Epithelial cell of esophagus (primary cell): ENCODE data around the gene RAB43.

Experiments
- DNase-seq: peaks from one replicate; pipeline ENCODE4 v3.0.0; 2010; ENCODE audit warnings: low read depth
- H3K4me3 ChIP-seq: 2 replicates; pipeline ENCODE4 v1.5.1; 2011; ENCODE audit warnings: mild to moderate bottlenecking, low read length, control low read depth
- TF ChIP-seq, protein P1 (sequence below): IDR thresholded peaks from 2 replicates; pipeline ENCODE4 v1.5.1; 2011; ENCODE audit warnings: low read depth, mild to moderate bottlenecking, low read length, control low read depth, inconsistent platforms; ENCODE audit not compliant: insufficient read depth; ENCODE audit errors: missing control alignments

Gene RAB43

GRCh38 chr3:129050556-129051295 lies 70.9 kb downstream of the RAB43 start:
- TF ChIP-seq, protein P1, sequence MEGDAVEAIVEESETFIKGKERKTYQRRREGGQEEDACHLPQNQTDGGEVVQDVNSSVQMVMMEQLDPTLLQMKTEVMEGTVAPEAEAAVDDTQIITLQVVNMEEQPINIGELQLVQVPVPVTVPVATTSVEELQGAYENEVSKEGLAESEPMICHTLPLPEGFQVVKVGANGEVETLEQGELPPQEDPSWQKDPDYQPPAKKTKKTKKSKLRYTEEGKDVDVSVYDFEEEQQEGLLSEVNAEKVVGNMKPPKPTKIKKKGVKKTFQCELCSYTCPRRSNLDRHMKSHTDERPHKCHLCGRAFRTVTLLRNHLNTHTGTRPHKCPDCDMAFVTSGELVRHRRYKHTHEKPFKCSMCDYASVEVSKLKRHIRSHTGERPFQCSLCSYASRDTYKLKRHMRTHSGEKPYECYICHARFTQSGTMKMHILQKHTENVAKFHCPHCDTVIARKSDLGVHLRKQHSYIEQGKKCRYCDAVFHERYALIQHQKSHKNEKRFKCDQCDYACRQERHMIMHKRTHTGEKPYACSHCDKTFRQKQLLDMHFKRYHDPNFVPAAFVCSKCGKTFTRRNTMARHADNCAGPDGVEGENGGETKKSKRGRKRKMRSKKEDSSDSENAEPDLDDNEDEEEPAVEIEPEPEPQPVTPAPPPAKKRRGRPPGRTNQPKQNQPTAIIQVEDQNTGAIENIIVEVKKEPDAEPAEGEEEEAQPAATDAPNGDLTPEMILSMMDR: no peak
- DNase-seq: no peak
- H3K4me3 ChIP-seq: no peak overlapping the region

DNA sequence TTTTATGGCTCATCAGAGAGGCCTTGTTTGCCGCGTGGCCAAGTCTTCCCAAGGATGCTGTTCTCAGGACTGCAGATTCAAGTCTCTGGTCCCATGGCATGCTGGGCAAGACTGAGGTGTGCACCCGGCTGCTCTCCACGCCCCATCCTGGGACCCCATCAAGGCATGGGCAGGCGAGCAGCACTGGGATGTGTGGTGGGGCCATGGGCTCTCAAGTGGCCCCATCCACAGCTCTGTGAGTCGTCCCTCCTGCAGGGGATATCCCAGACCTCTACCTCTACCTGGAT lies 74.1 kb downstream of the RAB43 start:
- TF ChIP-seq, protein P1: no peak
- DNase-seq: no peak
- no peak overlapping the region for H3K4me3 ChIP-seq

DNA sequence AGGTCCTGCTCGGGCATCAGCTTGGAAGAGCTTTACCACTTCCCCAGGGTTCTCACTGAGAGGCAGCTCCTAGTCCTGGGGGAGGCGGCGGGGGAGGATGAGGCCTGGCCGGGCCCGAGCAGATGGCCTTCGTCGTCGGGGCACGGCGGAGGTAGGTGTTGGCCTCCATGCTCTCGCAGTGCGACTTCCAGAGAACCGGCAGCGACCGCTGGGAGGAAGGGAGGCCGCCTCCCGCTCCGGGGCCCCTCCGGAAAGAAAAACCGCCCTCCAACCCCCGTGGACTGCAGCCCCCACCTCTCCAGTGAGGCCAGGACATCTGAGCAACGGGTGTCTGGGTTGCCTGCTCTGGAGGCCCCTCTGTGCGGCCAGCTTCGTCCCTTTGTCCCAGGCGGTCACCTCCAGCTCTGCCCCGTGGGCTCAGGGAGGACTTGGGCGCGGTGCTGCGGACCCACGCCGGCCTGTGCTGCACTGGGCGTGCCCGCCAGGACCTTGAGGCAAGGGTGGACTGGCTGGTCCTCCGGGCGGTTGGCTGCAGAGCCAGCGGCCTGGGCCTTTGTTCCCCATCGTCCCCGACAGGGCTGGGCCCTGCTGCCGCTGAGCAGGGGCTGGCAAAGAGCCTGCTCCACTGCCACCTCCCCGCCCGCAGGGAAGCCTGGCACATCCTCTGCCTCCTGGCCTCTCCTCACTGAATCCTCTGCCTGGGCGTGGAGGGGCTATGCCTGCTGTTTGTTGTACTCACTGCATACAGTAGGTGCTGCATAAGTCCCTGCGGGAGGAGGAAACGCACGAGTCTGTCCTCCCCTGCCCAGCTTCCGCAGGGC lies 74.7 kb downstream of the RAB43 start:
- no peak for DNase-seq
- TF ChIP-seq, protein P1: no peak
- no peak overlapping the region for H3K4me3 ChIP-seq

GRCh38 chr3:129046037-129046731 lies 75.4 kb downstream of the RAB43 start:
- no peak overlapping the region for H3K4me3 ChIP-seq
- no peak for DNase-seq

GRCh38 chr3:129045675-129046036 lies 75.9 kb downstream of the RAB43 start:
- H3K4me3 ChIP-seq: no peak overlapping the region
- DNase-seq: peak; percentile 20
- TF ChIP-seq, protein P1: no peak

More at GRCh38 chr3:129046037-129046731, 75.4 kb downstream of the RAB43 start:
- TF ChIP-seq, protein P1: no peak

- no peak overlapping the region for H3K4me3 ChIP-seq
- TF ChIP-seq, protein P1: no peak
- DNase-seq: no peak
Observed at GRCh38 chr3:129040579-129041300, 80.9 kb downstream of the RAB43 start.
